ENCODE results near the gene ELAVL1.

The ELAVL1 gene

GRCh38 chr19:7983995-7984837 lies 21.2 kb downstream of the ELAVL1 start:
- DNase-seq = no peak

DNA sequence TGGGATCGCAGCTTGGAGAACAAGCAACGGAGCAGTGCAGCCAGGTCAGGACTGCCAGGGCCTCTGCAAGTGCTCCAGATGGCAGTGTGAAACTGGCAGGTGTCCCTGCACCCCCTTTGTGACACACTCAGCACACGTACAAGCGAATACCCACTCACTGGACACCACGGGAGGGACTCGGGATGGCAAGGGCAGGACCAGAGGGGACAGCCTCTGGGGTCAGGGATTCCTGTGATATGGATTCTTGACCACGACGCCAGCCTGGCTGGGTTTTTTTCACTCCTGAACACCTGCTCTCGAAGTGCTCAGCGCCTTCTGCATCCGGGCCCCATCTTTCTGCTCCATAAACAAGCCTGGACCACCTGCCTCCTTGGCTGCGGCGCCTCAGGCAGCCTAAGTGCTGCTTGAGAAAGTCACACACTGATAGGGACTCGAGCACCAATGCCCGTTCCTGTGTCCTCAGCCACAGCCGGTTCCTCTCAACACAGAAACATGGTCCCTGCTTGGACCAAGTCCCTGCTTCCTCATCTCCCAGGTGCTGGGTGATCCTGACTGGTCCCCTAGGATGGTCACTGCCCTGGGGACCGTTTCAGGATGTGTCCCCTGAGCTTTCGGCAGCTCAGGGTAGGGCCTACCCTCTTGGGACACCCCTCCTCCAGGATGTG lies 22.0 kb downstream of the ELAVL1 start:
- DNase-seq = no peak

- DNase-seq = no peak
These were observed 22.8 kb downstream of the ELAVL1 start for GRCh38 chr19:7982651-7983099.

GRCh38 chr19:7982103-7982502 lies 23.3 kb downstream of the ELAVL1 start:
- no peak for DNase-seq

GRCh38 chr19:7981661-7982060 lies 23.8 kb downstream of the ELAVL1 start:
- DNase-seq = no peak

DNA sequence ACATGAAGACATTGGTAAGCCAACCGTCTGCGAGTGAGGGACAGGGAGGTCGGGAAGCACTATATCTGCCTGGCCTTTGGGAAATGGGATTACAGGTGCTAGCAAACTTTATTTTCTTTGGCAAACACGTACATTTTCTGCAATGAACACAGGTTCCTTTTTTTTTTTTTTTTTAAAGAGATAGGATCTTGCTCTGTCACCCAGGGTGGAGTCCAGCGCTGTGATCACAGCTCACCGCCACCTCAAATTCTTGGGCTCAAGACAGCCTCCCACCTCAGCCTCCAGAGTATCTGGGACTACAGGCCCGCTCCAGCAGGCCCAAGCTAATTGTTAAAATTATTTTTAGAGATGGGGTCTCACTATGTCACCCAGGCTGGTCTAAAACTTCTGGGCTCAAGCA lies 24.2 kb downstream of the ELAVL1 start:
- DNase-seq = no peak

- DNase-seq = no peak
These were observed 24.8 kb downstream of the ELAVL1 start for GRCh38 chr19:7980635-7981121.

GRCh38 chr19:7980168-7980567 lies 25.3 kb downstream of the ELAVL1 start:
- no peak for DNase-seq

DNA sequence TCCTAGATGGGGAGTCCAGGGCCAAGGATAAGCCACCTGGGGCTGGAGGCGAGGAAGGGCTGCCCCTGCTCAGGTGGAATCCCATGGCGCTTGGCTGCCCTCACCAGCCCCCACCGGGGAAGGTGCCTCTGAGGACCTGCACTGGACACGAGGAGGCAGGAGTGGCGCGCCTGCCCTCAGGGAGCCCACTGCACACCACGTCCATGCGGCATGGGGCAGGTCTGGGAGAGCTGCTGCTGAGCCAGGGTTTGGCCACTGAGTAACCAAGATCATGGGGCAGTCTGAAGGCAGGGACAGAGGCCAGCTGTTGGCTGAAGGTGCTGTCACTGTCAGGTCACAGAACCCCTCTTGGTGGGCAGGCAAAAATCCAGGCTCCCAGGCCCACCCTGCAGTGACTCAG lies 25.9 kb downstream of the ELAVL1 start:
- no peak for DNase-seq

GRCh38 chr19:7979011-7979410 lies 26.4 kb downstream of the ELAVL1 start:
- DNase-seq = no peak

- DNase-seq = no peak
These were observed 27.1 kb downstream of the ELAVL1 start for GRCh38 chr19:7978179-7978825.

DNA sequence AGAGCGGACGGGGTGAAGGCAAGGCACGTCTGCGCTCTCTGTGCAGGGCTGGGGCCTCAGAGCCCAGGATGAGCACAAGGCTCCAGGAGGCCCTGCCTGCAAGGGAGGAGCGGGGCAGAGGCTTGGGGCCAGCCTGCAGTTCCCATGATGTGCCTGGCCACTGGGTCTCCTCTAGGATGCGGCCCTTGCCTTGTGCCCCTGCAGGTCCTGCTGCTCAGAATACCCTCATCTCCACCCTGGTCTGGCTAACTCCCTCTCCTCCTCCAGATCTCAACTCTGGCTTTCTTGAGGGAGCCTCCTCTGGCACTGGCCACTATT lies 27.8 kb downstream of the ELAVL1 start:
- DNase-seq = no peak

- no peak for DNase-seq
These were observed 28.3 kb downstream of the ELAVL1 start for GRCh38 chr19:7977021-7977722.

DNA sequence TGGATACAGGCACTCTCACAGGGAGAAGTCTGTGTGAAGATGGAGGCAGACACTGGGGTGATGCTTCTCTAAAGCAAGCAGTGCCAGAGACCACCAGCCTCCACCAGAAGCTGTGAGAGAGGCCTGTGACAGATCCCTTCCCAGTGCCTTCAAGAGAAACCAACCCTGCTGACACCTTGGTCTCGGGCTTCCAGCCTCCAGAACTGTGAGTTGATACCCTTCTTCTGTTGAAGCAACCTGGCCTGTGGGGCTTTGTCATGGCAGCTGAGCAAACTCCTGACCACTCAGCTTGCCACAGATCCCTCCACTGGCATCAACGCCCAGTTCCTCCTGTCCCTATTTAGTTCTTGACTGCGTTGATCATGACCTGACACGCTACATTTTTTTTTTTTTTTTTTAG lies 29.0 kb downstream of the ELAVL1 start:
- DNase-seq = no peak

DNA sequence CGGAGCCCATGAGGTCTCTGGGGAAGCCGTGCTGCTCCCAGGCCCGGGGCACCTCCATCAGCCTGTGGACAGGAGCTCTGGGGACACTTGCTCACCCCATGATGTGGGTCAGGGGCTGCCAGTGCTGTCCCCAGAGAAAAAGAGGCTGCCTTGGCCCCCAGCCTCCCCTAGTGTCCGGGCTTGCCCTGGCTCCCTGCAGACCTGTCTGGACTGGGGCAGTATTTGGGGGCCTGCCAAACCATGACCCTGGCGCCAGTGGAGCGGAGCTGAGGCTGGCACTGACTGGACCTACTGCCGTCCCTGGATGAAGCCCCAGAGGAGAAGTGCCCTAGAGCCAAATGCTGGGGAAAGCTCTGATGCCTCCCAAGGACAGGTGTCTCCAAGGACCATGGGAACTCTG lies 30.4 kb downstream of the ELAVL1 start:
- DNase-seq = no peak

DNA sequence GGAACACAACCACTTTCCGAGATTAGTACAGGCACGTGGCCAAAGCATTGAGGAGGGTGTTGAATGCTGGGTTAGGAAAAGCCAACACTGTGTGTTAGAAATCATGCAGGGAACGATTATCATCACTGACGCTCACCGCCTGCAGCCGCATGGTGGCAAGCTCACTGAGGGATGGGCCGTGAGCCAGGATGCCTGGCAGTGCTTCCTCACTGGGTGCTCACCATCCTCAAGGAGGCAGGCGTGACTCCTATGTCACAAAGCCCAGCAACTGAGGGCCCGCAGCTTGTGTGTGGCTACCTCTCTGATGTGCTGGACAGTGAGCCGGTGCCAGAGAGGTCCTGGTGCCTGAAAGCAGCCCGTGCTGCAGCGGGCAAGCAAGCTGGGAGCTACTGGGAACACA lies 31.6 kb downstream of the ELAVL1 start:
- no peak for DNase-seq

- DNase-seq = no peak
These were observed 33.6 kb downstream of the ELAVL1 start for GRCh38 chr19:7971553-7972520.

GRCh38 chr19:7970716-7971448 lies 34.6 kb downstream of the ELAVL1 start:
- peak in 1 of 2 donors; percentile 19 for DNase-seq

DNA sequence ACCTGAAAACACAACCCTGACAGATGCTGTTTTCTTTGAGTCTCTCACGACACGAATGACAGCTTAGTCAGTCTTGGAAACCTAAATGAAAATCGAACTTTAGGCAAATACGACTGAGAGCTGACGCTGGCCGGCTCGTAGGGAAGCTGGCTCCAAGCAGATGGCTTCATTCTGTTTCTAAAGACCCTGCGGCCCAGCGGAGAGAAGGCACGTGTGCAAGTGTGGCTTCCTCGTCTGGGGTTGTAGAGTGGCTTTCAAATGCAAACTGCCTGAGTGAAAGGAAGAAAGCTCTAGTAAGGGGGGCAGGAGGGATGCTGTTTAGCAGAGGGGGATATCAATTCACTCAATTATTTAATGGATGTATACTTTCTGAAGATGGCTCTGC lies 35.9 kb downstream of the ELAVL1 start:
- no peak for DNase-seq

DNA sequence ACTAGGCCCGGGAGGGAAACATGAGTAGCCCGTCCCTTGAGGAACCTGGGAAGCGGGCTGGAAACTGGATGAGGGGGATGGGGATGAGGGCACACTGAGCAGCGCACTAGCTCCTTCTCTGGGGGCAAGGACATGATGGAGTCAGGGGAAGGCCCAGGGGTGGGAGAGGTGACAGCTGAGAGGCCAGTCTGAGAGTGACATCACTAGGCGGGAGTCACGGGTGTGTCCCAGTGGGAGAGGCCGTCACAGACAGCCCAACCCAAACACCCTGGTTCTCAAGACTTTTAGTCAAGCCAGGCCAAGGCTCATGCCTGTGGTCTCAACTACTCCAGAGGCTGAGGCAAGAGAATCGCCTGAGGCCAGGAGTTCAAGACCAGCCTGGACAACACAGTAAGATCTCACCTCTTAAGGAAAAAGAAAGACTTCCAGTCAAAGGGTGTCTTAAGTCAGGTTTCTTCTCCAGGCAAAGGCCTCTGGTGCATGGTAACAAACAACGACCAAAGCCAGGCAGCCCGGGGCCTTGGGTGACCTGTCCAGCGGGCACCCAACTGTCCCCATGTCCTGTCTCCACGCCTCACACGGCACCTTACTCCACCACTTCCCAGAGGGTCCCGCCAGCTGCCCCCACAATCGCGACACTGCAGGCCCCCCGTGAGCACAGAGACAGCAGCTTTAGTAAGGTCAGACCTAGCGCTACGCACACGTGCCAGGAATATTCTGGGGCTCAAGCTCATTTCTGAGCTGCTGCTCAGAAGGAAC lies 36.5 kb downstream of the ELAVL1 start:
- no peak for DNase-seq
